ENCODE results near the gene RSU1. TPM values are rescaled to one million over a fixed set of nuclear protein-coding genes. Genes with fewer than 3 reads are reported as not detected.
A peak's percentile ranks its signal among the peaks of the same experiment; 100 is the strongest.

RSU1 gene
- total RNA-seq, 1 donor from 2014 or later = 118 TPM

- no peak for TF ChIP-seq CTCF (IDR thresholded peaks at IDR 0.05; ENCODE audit: unreplicated experiment)
- Mint-ChIP-seq H3K4me1 (ENCODE audit: unreplicated experiment) (no peaks in the 10 kb centered on the region), H3K27me3 (ENCODE audit: unreplicated experiment) (no peaks in the 10 kb centered on the region), H3K36me3 (ENCODE audit: low read depth, unreplicated experiment) (no peaks in the 10 kb centered on the region), H3K27ac (ENCODE audit: unreplicated experiment) (no peak overlapping the region), H3K9me3 (ENCODE audit: unreplicated experiment) (no peaks in the 10 kb centered on the region), H3K4me3 (ENCODE audit: unreplicated experiment) (no peak overlapping the region)
- no peak for DNase-seq (ENCODE audit: low spot score)
These were observed 165.1 kb downstream of the RSU1 start for GRCh38 chr10:16652154-16652553.

GRCh38 chr10:16649757-16650156 is 167.5 kb downstream of the RSU1 start:
- Mint-ChIP-seq H3K27me3 (ENCODE audit: unreplicated experiment) (no peaks in the 10 kb centered on the region), H3K27ac (ENCODE audit: unreplicated experiment) (no peak overlapping the region), H3K36me3 (ENCODE audit: low read depth, unreplicated experiment) (no peaks in the 10 kb centered on the region), H3K4me1 (ENCODE audit: unreplicated experiment) (no peaks in the 10 kb centered on the region), H3K9me3 (ENCODE audit: unreplicated experiment) (no peaks in the 10 kb centered on the region), H3K4me3 (ENCODE audit: unreplicated experiment) (no peak overlapping the region)
- TF ChIP-seq CTCF (IDR thresholded peaks at IDR 0.05; ENCODE audit: unreplicated experiment) = no peak
- DNase-seq (ENCODE audit: low spot score) = no peak

- no peak overlapping the region for H3K4me3 Mint-ChIP-seq (ENCODE audit: unreplicated experiment)
- no peaks in the 10 kb centered on the region for H3K36me3 Mint-ChIP-seq (ENCODE audit: low read depth, unreplicated experiment)
- H3K27me3 Mint-ChIP-seq (ENCODE audit: unreplicated experiment) = no peaks in the 10 kb centered on the region
- no peaks in the 10 kb centered on the region for H3K9me3 Mint-ChIP-seq (ENCODE audit: unreplicated experiment)
- H3K4me1 Mint-ChIP-seq (ENCODE audit: unreplicated experiment) = no peaks in the 10 kb centered on the region
- no peak for TF ChIP-seq CTCF (IDR thresholded peaks at IDR 0.05; ENCODE audit: unreplicated experiment)
- DNase-seq (ENCODE audit: low spot score) = no peak
- H3K27ac Mint-ChIP-seq (ENCODE audit: unreplicated experiment) = no peak overlapping the region
These were observed 168.9 kb downstream of the RSU1 start for GRCh38 chr10:16648366-16648765.

- no peak for TF ChIP-seq CTCF (IDR thresholded peaks at IDR 0.05; ENCODE audit: unreplicated experiment)
- Mint-ChIP-seq H3K36me3 (ENCODE audit: low read depth, unreplicated experiment) (no peaks in the 10 kb centered on the region), H3K4me1 (ENCODE audit: unreplicated experiment) (no peaks in the 10 kb centered on the region), H3K9me3 (ENCODE audit: unreplicated experiment) (no peaks in the 10 kb centered on the region), H3K27ac (ENCODE audit: unreplicated experiment) (peak overlapping the region; percentile 41), H3K4me3 (ENCODE audit: unreplicated experiment) (no peak overlapping the region), H3K27me3 (ENCODE audit: unreplicated experiment) (no peaks in the 10 kb centered on the region)
- DNase-seq (ENCODE audit: low spot score) = no peak
These were observed 170.8 kb downstream of the RSU1 start for GRCh38 chr10:16646181-16647059.

GRCh38 chr10:16644146-16644545 is 173.1 kb downstream of the RSU1 start:
- Mint-ChIP-seq H3K4me1 (ENCODE audit: unreplicated experiment) (no peaks in the 10 kb centered on the region), H3K27ac (ENCODE audit: unreplicated experiment) (no peak overlapping the region), H3K9me3 (ENCODE audit: unreplicated experiment) (no peaks in the 10 kb centered on the region), H3K36me3 (ENCODE audit: low read depth, unreplicated experiment) (no peaks in the 10 kb centered on the region), H3K4me3 (ENCODE audit: unreplicated experiment) (no peak overlapping the region), H3K27me3 (ENCODE audit: unreplicated experiment) (no peaks in the 10 kb centered on the region)
- no peak for DNase-seq (ENCODE audit: low spot score)
- TF ChIP-seq CTCF (IDR thresholded peaks at IDR 0.05; ENCODE audit: unreplicated experiment) = no peak
